Smooth muscle cell of bladder (primary cell): Measurements from ENCODE around the gene QRFPR. TPM values are rescaled to one million over a fixed set of nuclear protein-coding genes. Genes with fewer than 3 reads are reported as not detected.

Experiments used
- total RNA-seq: library from RNA; depleted of rRNA; stranded (reverse); fragments of >200 nt; gene quantifications from 2 replicates; pipeline ENCODE4 v1.2.3, GENCODE V29; 2014

QRFPR gene
- not detected in 2 replicates for total RNA-seq

DNA sequence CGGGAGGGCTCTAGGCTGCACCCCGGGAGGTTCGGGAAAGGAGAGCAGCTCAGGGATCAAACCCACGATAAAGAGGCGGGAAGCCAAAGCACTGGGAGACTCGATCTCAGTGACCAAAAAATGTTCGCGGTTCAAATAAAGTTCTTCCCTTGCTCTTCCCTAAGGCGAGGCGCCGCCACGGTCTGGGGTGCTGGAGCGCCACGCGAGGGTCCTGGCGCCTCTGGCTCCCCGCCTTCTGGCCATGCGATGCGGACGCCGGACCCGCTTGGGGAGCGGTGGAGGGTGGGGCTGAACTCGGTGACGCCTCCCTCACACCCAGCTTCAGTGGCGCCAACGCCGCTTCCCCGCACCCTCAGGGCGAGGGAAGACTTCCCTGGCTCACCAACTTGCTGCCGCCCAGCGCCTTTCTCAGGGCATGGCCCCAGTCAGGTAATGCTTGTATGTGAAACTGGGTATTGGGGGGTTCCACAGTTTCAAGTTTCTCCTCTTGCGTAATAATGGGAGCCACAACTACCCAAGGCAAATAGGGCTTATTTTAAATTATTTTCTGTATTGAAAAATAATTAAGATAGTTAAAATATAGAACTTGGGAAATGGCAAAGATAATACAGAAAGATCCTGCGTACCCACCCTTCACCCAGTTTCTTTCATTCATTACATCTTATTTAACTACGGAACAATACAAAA is at the start of gene QRFPR:
Gene QRFPR (minus strand): TSS at position 243 of the 687 bp plus-strand sequence. CDS start 371 bp downstream, outside the sequence.

Other genes starting within 250 kb of the QRFPR start
- under 0.01 and 0.28 TPM in 2 replicates for gene TNIP3, start 216.7 kb downstream of the QRFPR start, total RNA-seq